ENCODE data around the gene OR5AN1. TPM values are rescaled to one million over a fixed set of nuclear protein-coding genes. Genes with fewer than 3 reads are reported as not detected.

OR5AN1 gene
- polyA plus RNA-seq, 1 donor from 2014 or later, result not detected

DNA sequence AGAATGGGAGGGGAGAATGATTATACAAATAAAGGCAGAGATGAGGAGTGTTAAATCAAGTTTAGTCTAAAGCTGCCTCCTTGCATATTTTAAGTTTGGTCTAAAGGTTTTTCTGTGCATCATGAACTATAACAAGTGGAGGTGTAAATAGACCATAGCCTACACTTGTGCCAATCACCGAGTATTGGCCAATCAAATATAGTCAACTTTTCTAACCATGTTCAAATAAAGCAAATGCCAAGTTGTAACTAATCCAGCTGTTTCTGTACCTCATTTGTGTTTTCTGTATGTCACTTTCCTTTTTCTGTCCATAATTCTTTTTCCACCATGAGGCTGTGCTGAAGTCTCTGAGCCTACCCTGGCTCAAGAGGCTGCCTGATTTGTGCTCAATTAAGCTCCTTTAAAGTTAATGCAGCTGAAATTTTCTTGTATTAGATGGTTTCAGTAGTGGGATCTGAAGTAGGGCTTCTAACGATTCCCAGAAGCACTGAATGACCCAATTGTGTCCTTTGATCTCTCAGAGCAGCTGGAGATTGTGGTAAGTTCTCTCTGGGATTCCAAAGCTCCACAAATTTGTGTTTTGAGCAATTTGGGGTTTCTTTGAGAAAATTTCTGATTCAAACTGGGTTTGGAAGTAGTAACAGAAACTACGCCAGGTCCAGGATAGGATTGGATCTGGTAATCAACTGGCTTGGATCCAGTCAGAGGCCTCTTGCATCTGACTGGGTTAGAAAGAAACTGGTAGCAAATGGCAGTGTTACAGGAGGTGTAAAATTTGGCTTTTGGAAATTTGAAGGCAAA is 42.0 kb downstream of the OR5AN1 start:
- peaks cover 2 to 14% (median 13%) of the 10 kb centered on the region in 3 donors for H3K9me3 Mint-ChIP-seq
- H3K27me3 Mint-ChIP-seq, result peaks cover 5% of the 10 kb centered on the region
- no peak overlapping the region for H3K4me3 Mint-ChIP-seq
- no peak overlapping the region for H3K27ac Mint-ChIP-seq
- H3K4me1 Mint-ChIP-seq, result no peaks in the 10 kb centered on the region
- H3K36me3 Mint-ChIP-seq, result peaks cover 5% of the 10 kb centered on the region

DNA sequence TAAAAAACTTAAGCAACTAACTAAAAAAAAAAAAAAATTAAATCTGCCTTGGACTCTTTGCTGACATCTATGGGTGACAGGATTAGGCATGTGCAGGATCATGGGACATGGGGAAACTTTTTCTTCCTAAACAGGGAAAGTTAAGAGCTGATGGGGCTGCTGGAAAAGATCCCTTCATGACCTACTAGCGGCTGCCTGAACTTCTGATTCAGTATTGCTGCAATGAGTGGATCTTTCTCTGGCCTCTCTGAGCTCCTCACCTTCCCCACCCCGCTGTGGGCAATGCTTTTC is 42.5 kb downstream of the OR5AN1 start:
- Mint-ChIP-seq H3K4me1 (no peaks in the 10 kb centered on the region), H3K36me3 (peaks cover 5% of the 10 kb centered on the region), H3K4me3 (no peak overlapping the region), H3K27me3 (peaks cover 5% of the 10 kb centered on the region), H3K9me3 (peaks cover 3 to 19% (median 13%) of the 10 kb centered on the region in 3 donors), H3K27ac (no peak overlapping the region)

DNA sequence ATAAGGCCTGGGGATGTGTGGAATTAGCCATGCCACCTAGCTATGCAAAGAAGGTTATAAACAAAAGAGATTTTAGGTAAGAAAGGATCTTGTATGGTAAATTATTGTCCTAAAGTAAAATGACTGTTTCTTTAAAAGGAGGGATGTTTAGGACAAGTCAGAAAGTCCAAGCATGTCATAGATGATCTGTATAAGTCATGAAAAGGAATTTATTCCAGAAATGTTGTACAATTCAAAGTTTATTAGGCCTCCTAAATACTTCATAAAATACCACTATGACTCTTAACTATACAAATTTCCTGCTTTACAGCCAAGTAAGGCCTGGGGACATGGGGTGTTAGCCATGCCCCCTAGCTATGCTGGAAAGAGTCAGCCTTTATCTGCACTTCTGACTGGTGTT is 44.9 kb downstream of the OR5AN1 start:
- H3K4me1 Mint-ChIP-seq, result no peaks in the 10 kb centered on the region
- H3K27ac Mint-ChIP-seq, result no peak overlapping the region
- peaks cover 5% of the 10 kb centered on the region for H3K36me3 Mint-ChIP-seq
- peaks cover 4% of the 10 kb centered on the region for H3K27me3 Mint-ChIP-seq
- no peak overlapping the region for H3K4me3 Mint-ChIP-seq
- H3K9me3 Mint-ChIP-seq, result peaks cover 3 to 19% (median 13%) of the 10 kb centered on the region in 3 donors

DNA sequence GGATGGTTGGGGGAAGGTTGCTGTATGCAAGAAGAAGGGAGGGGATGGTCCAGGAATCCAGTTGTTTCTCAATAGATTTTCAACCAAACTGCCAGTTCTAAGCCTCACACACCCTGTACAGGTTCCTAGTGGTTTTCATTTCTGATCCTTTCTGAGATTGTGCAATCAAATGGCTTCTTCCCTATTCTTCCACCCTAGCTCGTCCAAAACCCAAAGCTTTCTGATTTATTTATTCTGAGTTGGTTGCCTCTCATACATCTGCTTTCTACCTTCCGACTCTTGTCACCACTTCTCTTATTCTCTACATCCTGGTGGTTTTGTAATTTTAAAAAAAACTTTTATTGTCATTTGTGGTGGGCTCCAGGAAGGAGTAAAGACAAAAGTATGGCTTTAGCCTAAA is 55.0 kb downstream of the OR5AN1 start:
- no peak overlapping the region for H3K27ac Mint-ChIP-seq
- peaks cover 5 to 20% (median 12%) of the 10 kb centered on the region in 3 donors for H3K4me1 Mint-ChIP-seq
- H3K27me3 Mint-ChIP-seq, result peaks cover 17% of the 10 kb centered on the region
- no peak overlapping the region for H3K4me3 Mint-ChIP-seq
- H3K36me3 Mint-ChIP-seq, result peaks cover 4% of the 10 kb centered on the region
- peaks cover 0 to 25% (median 15%) of the 10 kb centered on the region in 3 donors for H3K9me3 Mint-ChIP-seq

DNA sequence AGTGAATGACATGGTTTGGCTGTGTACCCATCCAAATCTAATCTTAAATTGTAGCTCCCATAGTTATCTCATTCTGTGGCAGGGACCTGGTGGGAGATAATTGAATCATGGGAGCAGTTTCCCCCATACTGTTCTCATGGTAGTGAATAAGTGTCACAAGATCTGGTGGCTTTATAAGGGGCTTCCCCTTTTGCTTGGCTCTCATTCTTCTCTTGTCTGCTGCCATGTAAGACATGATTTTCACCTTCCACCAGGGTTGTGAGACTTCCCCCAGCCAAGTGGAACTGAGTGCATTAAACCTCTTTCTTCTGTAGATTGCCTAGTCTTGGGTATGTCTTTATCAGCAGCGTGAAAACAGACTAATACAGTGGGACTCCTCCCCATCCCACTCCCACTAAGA is 56.4 kb downstream of the OR5AN1 start:
- Mint-ChIP-seq H3K27me3 (peaks cover 17% of the 10 kb centered on the region), H3K36me3 (peaks cover 4% of the 10 kb centered on the region), H3K27ac (no peak overlapping the region), H3K4me3 (no peak overlapping the region), H3K9me3 (peaks cover 0 to 11% (median 9%) of the 10 kb centered on the region in 3 donors), H3K4me1 (peaks cover 5 to 20% (median 12%) of the 10 kb centered on the region in 3 donors)

DNA sequence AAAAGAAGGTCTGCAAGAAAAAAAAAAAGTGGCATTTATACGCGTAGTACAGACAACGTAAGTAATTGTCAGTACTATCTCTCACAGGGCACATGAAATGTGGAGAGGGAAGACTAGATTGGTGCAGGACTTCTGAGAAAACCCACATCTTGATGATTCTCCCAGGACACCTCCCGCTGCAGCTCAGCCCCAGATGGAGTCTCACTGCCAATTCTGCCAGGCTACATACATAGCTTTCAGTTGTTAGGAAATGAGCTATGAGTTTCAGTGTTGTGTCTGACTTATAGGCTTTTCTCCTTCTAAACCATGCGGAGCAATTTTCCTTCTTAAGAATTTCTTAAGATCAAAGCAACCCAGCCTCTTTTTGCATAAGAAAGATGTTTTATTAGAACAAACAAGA is 57.9 kb downstream of the OR5AN1 start:
- H3K4me3 Mint-ChIP-seq, result peak overlapping the region in 1 of 4 donors; percentile 14
- H3K27me3 Mint-ChIP-seq, result peaks cover 17% of the 10 kb centered on the region
- peaks cover 4% of the 10 kb centered on the region for H3K36me3 Mint-ChIP-seq
- H3K4me1 Mint-ChIP-seq, result peaks cover 5 to 20% (median 12%) of the 10 kb centered on the region in 3 donors
- peaks cover 0 to 6% (median 0%) of the 10 kb centered on the region in 3 donors for H3K9me3 Mint-ChIP-seq
- no peak overlapping the region for H3K27ac Mint-ChIP-seq

DNA sequence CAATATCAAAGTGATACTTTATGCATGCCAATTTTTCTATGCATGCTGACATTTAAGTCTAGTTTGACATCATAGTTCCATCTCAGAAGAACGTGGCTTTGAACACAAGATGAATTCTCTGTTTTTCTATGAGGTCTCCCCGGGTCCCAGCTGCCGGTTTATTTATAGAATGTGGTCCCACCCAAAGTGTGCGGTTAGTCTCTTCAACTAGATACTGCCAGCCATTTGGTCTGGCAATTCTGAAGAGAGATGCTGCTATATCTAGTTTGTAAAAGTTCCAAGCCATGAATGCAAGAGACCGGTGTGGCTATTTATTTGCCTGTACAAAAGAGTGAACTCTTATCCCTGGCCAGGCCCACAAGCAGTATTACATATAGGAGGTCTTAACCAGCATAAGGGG is 58.3 kb downstream of the OR5AN1 start:
- peaks cover 4% of the 10 kb centered on the region for H3K36me3 Mint-ChIP-seq
- peaks cover 5 to 20% (median 12%) of the 10 kb centered on the region in 3 donors for H3K4me1 Mint-ChIP-seq
- H3K27ac Mint-ChIP-seq, result no peak overlapping the region
- peaks cover 0 to 6% (median 0%) of the 10 kb centered on the region in 3 donors for H3K9me3 Mint-ChIP-seq
- H3K4me3 Mint-ChIP-seq, result peak overlapping the region in 2 of 4 donors; percentile 28 to 31
- peaks cover 17% of the 10 kb centered on the region for H3K27me3 Mint-ChIP-seq

DNA sequence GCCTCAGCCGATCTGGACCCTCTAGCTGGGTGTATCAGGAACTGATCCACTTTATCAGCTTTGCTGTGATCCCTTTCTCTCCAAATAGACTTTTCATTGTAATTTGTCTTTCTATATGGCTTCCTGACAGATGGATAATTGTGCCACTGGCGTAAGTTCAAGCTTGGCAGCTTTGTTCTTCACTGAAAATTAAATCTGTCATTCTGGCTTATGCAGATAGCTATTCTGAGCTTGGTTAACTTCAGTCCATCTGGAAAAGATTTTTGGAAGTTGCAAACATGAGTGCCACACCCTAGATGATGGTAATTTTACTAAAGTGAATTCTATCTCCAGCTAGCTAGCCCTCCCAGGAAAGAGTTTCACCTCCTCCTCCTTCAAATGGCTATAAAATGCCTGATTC is 59.5 kb downstream of the OR5AN1 start:
- H3K27ac Mint-ChIP-seq, result no peak overlapping the region
- peaks cover 4% of the 10 kb centered on the region for H3K36me3 Mint-ChIP-seq
- H3K4me3 Mint-ChIP-seq, result no peak overlapping the region
- peaks cover 15% of the 10 kb centered on the region for H3K27me3 Mint-ChIP-seq
- H3K9me3 Mint-ChIP-seq, result peaks cover 0 to 2% (median 0%) of the 10 kb centered on the region in 3 donors
- H3K4me1 Mint-ChIP-seq, result peaks cover 5 to 20% (median 12%) of the 10 kb centered on the region in 3 donors

Other genes with a start within 250 kb of the OR5AN1 start
- 23.7 TPM for gene FAM111A, start 216.0 kb upstream of the OR5AN1 start, polyA plus RNA-seq
- 4.5 TPM for gene DTX4, start 186.8 kb upstream of the OR5AN1 start, polyA plus RNA-seq
- 51.8 TPM for gene MPEG1, start 146.0 kb upstream of the OR5AN1 start, polyA plus RNA-seq
- not detected for gene OR5A2, start 67.5 kb downstream of the OR5AN1 start, polyA plus RNA-seq
- gene OR5A1, start 77.6 kb downstream of the OR5AN1 start, polyA plus RNA-seq, result not detected
- not detected for gene OR4D6, start 98.1 kb downstream of the OR5AN1 start, polyA plus RNA-seq
- gene OR4D10, start 114.4 kb downstream of the OR5AN1 start, polyA plus RNA-seq, result not detected
- gene OR4D11, start 144.7 kb downstream of the OR5AN1 start, polyA plus RNA-seq, result not detected
- not detected for gene OR4D9, start 152.6 kb downstream of the OR5AN1 start, polyA plus RNA-seq

Measured in IgD-negative memory B cell (primary cell).